Left cardiac atrium (tissue), 4 donors: Measurements from ENCODE around the gene ZNF708. TPM values are rescaled to one million over a fixed set of nuclear protein-coding genes. Genes with fewer than 3 reads are reported as not detected.
A peak's percentile ranks its signal among the peaks of the same experiment; 100 is the strongest.
"Not testable (repeated sequence)": the region's sequence is repeated elsewhere in the genome, so short reads cannot be mapped to it uniquely, and the experiment has no call there.

Experiments used
- ATAC-seq, 2 donors: fragments of 200-7000 bp; cut with Tn5 transposase; one replicate each; pipeline ENCODE4 v1.9.1; 2020; ENCODE audit warnings: mild to moderate bottlenecking in 2 of 2, moderate library complexity in 2 of 2
- DNase-seq: peaks from one replicate; pipeline ENCODE4 v3.0.0-alpha.2; 2020
- intact Hi-C, 2 donors: fragments of 100-400 bp; cut with DNase I; formaldehyde crosslinking; loops; one replicate each; pipeline versions ENCODE4 v1.14.1 to v1.15.1; 2022 to 2023
- long read RNA-seq: library from polyadenylated mRNA; unstranded; transcript quantifications from one replicate; pipeline ENCODE4 v2.0.0, GENCODE V29; 2021
- total RNA-seq, 2 donors: library from RNA; stranded (reverse); fragmentation: NEBNext Ultra II Directional; extraction: Animal tissue kit (Norgen Biotek cat#: 25700); gene quantifications; one replicate each; pipeline ENCODE4 v1.2.1, GENCODE V29; 2021
- donor health status: DM: no; HTN: yes; CAD: no.
- donor health status: DM: no; HTN: yes; CAD: no; lungs with severe emphysema.
- donor health status: DM: yes; HTN: yes; CAD: no.
- donor health status: Dilated cardiomyopathy.

The ZNF708 gene
- 1 to 10 TPM; 5.7 to 9.4 TPM for total RNA-seq
- long read RNA-seq, partial matches to known transcripts, result 1 of 7 reads
- long read RNA-seq, other reads (novel, unspliced or antisense), result 3 of 7 reads

GRCh38 chr19:21328885-21329605 is at the start of gene ZNF708:
Gene ZNF708, minus strand, starts transcription at chr19:21329410. Its CDS starts 198 bp downstream, at chr19:21329212.
- DNase-seq (peak; percentile 92), ATAC-seq (peak; percentile 100)
- intact Hi-C loops, result loop anchor here in 1 of 2 donors (1.0 kb wide), 1 partner anchor 30 kb away; no protein-coding TSS in a partner anchor

GRCh38 chr19:21362291-21362690 is 33.1 kb upstream of the ZNF708 start:
- intact Hi-C loops, result no loop called here
- ATAC-seq (no peak), DNase-seq (no peak)

- intact Hi-C loops, result loop anchor here in 1 of 2 donors (1.0 kb wide), 1 partner anchor 31 kb away; no protein-coding TSS in a partner anchor
- ATAC-seq, result peak; percentile 100
- peak; percentile 94 for DNase-seq
Observed at GRCh38 chr19:21358768-21359451, 29.7 kb upstream of the ZNF708 start, which contains the start of gene ZNF738. Gene ZNF738, plus strand, starts transcription at chr19:21359000. Its CDS starts 141 bp downstream, at chr19:21359141.

GRCh38 chr19:21352830-21353229 is 23.6 kb upstream of the ZNF708 start:
- ATAC-seq (no peak), DNase-seq (no peak)
- intact Hi-C loops, result no loop called here

- DNase-seq, ATAC-seq, intact Hi-C loops: not testable (repeated sequence)
Observed at GRCh38 chr19:21344841-21345240, 15.6 kb upstream of the ZNF708 start.

GRCh38 chr19:21335721-21336120 is 6.5 kb upstream of the ZNF708 start:
- ATAC-seq (no peak), DNase-seq (no peak)
- intact Hi-C loops, result no loop called here

GRCh38 chr19:21328406-21328805 is 804 bp downstream of the ZNF708 start:
- ATAC-seq (peak in 1 of 2 donors; percentile 13), DNase-seq (no peak)
- intact Hi-C loops, result loop anchor here in 1 of 2 donors (1.0 kb wide), 1 partner anchor 31 kb away; no protein-coding TSS in a partner anchor

- intact Hi-C loops, result no loop called here
- no peak for ATAC-seq
- DNase-seq, result no peak
Observed at GRCh38 chr19:21326169-21326568, 3.0 kb downstream of the ZNF708 start.

- DNase-seq (no peak), ATAC-seq (no peak)
- intact Hi-C loops, result no loop called here
Observed at GRCh38 chr19:21323000-21323399, 6.2 kb downstream of the ZNF708 start.

- intact Hi-C loops, result no loop called here
- DNase-seq, result peak; percentile 70
- ATAC-seq, result peak; percentile 80 to 95
Observed at GRCh38 chr19:21322528-21322927, 6.7 kb downstream of the ZNF708 start.

GRCh38 chr19:21321996-21322395 is 7.2 kb downstream of the ZNF708 start:
- DNase-seq, result no peak
- intact Hi-C loops, result no loop called here
- peak; percentile 10 to 55 for ATAC-seq

GRCh38 chr19:21321134-21321533 is 8.1 kb downstream of the ZNF708 start:
- intact Hi-C loops, result no loop called here
- DNase-seq (no peak), ATAC-seq (no peak)

- DNase-seq (no peak), ATAC-seq (no peak)
- intact Hi-C loops, result no loop called here
Observed at GRCh38 chr19:21317821-21318220, 11.4 kb downstream of the ZNF708 start.

GRCh38 chr19:21314676-21315075 is 14.5 kb downstream of the ZNF708 start:
- intact Hi-C loops, result no loop called here
- DNase-seq (no peak), ATAC-seq (peak in 1 of 2 donors; percentile 45)

- DNase-seq, ATAC-seq, intact Hi-C loops: not testable (repeated sequence)
Observed at GRCh38 chr19:21312807-21313206, 16.4 kb downstream of the ZNF708 start.

- no peak for ATAC-seq
- DNase-seq, result no peak
- intact Hi-C loops, result no loop called here
Observed at GRCh38 chr19:21308773-21309172, 20.4 kb downstream of the ZNF708 start.

GRCh38 chr19:21306881-21307479 is 22.2 kb downstream of the ZNF708 start:
- DNase-seq, ATAC-seq, intact Hi-C loops: not testable (repeated sequence)

- intact Hi-C loops, ATAC-seq, DNase-seq: not testable (repeated sequence)
Observed at GRCh38 chr19:21293768-21294167, 35.4 kb downstream of the ZNF708 start.

- ATAC-seq (no peak), DNase-seq (no peak)
- intact Hi-C loops, result no loop called here
Observed at GRCh38 chr19:21269813-21270212, 59.4 kb downstream of the ZNF708 start.

- intact Hi-C loops, result no loop called here
- ATAC-seq (no peak), DNase-seq (no peak)
Observed at GRCh38 chr19:21264891-21265290, 64.3 kb downstream of the ZNF708 start.
